ENCODE results near the gene BTBD16. TPM values are rescaled to one million over a fixed set of nuclear protein-coding genes. Genes with fewer than 3 reads are reported as not detected.

The BTBD16 gene
- polyA plus RNA-seq, 3 donors, result not detected

GRCh38 chr10:122336961-122337360, 65.9 kb downstream of the BTBD16 start:
- no peak overlapping the region for H3K4me2 ChIP-seq (replicated peaks; ENCODE audit: extremely low read depth, low read length, poor library complexity, severe bottlenecking)
- no peaks in the 10 kb centered on the region for H3K36me3 Mint-ChIP-seq
- no peak overlapping the region for H3K4me3 Mint-ChIP-seq
- peaks cover 6% of the 10 kb centered on the region for H3K4me1 Mint-ChIP-seq
- H3K4me1 ChIP-seq (ENCODE audit: control insufficient read depth in 1 of 2, insufficient read depth in 2 of 2, low read length in 2 of 2), result peaks cover 0 to 3% of the 10 kb centered on the region in 2 donors
- no peaks in the 10 kb centered on the region for H3K36me3 ChIP-seq (replicated peaks in 1 of 2; ENCODE audit: control insufficient read depth in 1 of 2, insufficient read depth in 2 of 2, low read length in 2 of 2)
- peaks cover 0 to 15% (median 7%) of the 10 kb centered on the region in 3 donors for H3K27me3 Mint-ChIP-seq (ENCODE audit: low read depth in 3 of 3)
- H4K20me1 ChIP-seq (ENCODE audit: insufficient read depth, low read length), result no peaks in the 10 kb centered on the region
- no peak for DNase-seq
- H3K4me3 ChIP-seq (replicated peaks in 1 of 3; ENCODE audit: low read depth in 2 of 3, low read length in 3 of 3), result no peak overlapping the region
- peaks cover 0 to under 1% (median 0%) of the 10 kb centered on the region in 7 donors for H3K9me3 Mint-ChIP-seq
- H3K9me3 ChIP-seq (replicated peaks in 1 of 2; ENCODE audit: control insufficient read depth in 1 of 2, insufficient read depth in 1 of 2, low read length in 2 of 2), result no peaks in the 10 kb centered on the region
- H3K27ac ChIP-seq (ENCODE audit: low read depth in 1 of 2, low read length in 2 of 2), result no peak overlapping the region
- intact Hi-C loops (cut with micrococcal nuclease), result loop anchor here in 1 of 2 donors (10.0 kb wide), 1 partner anchor 98 kb away; no protein-coding TSS in a partner anchor
- H3K9ac ChIP-seq (ENCODE audit: insufficient read depth, low read length, poor library complexity, severe bottlenecking), result no peak overlapping the region
- no CpG with 5 or more reads among the region's 3 CpGs for WGBS (ENCODE audit: insufficient coverage)
- H3K79me2 ChIP-seq (ENCODE audit: insufficient read depth, low read length), result no peaks in the 10 kb centered on the region
- no peak overlapping the region for H3K27ac Mint-ChIP-seq
- H2AFZ ChIP-seq (ENCODE audit: insufficient read depth, low read depth, low read length, poor library complexity, severe bottlenecking), result no peak overlapping the region
- TF ChIP-seq, protein P1, sequence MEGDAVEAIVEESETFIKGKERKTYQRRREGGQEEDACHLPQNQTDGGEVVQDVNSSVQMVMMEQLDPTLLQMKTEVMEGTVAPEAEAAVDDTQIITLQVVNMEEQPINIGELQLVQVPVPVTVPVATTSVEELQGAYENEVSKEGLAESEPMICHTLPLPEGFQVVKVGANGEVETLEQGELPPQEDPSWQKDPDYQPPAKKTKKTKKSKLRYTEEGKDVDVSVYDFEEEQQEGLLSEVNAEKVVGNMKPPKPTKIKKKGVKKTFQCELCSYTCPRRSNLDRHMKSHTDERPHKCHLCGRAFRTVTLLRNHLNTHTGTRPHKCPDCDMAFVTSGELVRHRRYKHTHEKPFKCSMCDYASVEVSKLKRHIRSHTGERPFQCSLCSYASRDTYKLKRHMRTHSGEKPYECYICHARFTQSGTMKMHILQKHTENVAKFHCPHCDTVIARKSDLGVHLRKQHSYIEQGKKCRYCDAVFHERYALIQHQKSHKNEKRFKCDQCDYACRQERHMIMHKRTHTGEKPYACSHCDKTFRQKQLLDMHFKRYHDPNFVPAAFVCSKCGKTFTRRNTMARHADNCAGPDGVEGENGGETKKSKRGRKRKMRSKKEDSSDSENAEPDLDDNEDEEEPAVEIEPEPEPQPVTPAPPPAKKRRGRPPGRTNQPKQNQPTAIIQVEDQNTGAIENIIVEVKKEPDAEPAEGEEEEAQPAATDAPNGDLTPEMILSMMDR (IDR thresholded peaks at IDR 0.05), result no peak
- no peaks in the 10 kb centered on the region for H3K27me3 ChIP-seq (ENCODE audit: control insufficient read depth in 2 of 2, insufficient read depth in 2 of 2, low read length in 2 of 2)

GRCh38 chr10:122338609-122339441, 67.7 kb downstream of the BTBD16 start:
- 90% methylated on average over 5 of the region's 15 CpGs for WGBS (ENCODE audit: insufficient coverage)
- no peaks in the 10 kb centered on the region for H3K9me3 Mint-ChIP-seq
- H3K27ac ChIP-seq (ENCODE audit: low read depth in 1 of 2, low read length in 2 of 2), result no peak overlapping the region
- no peaks in the 10 kb centered on the region for H3K79me2 ChIP-seq (ENCODE audit: insufficient read depth, low read length)
- no peak overlapping the region for H3K4me3 Mint-ChIP-seq
- H3K27me3 Mint-ChIP-seq (ENCODE audit: low read depth in 3 of 3), result peaks cover 3 to 6% (median 5%) of the 10 kb centered on the region in 3 donors
- no peak overlapping the region for H3K4me3 ChIP-seq (replicated peaks in 1 of 3; ENCODE audit: low read depth in 2 of 3, low read length in 3 of 3)
- no peak overlapping the region for H3K9ac ChIP-seq (ENCODE audit: insufficient read depth, low read length, poor library complexity, severe bottlenecking)
- H2AFZ ChIP-seq (ENCODE audit: insufficient read depth, low read depth, low read length, poor library complexity, severe bottlenecking), result no peak overlapping the region
- DNase-seq, result no peak
- H3K4me2 ChIP-seq (replicated peaks; ENCODE audit: extremely low read depth, low read length, poor library complexity, severe bottlenecking), result no peak overlapping the region
- H3K4me1 Mint-ChIP-seq, result peaks cover 6% of the 10 kb centered on the region
- intact Hi-C loops (cut with micrococcal nuclease), result loop anchor here in 1 of 2 donors (10.0 kb wide), 1 partner anchor 96 kb away; no protein-coding TSS in a partner anchor
- TF ChIP-seq, protein P1 (IDR thresholded peaks at IDR 0.05), result no peak
- no peaks in the 10 kb centered on the region for H4K20me1 ChIP-seq (ENCODE audit: insufficient read depth, low read length)
- peaks cover 0 to 3% of the 10 kb centered on the region in 2 donors for H3K4me1 ChIP-seq (ENCODE audit: control insufficient read depth in 1 of 2, insufficient read depth in 2 of 2, low read length in 2 of 2)
- no peaks in the 10 kb centered on the region for H3K36me3 ChIP-seq (replicated peaks in 1 of 2; ENCODE audit: control insufficient read depth in 1 of 2, insufficient read depth in 2 of 2, low read length in 2 of 2)
- no peaks in the 10 kb centered on the region for H3K27me3 ChIP-seq (ENCODE audit: control insufficient read depth in 2 of 2, insufficient read depth in 2 of 2, low read length in 2 of 2)
- no peaks in the 10 kb centered on the region for H3K9me3 ChIP-seq (replicated peaks in 1 of 2; ENCODE audit: control insufficient read depth in 1 of 2, insufficient read depth in 1 of 2, low read length in 2 of 2)
- no peak overlapping the region for H3K27ac Mint-ChIP-seq
- no peaks in the 10 kb centered on the region for H3K36me3 Mint-ChIP-seq
